HepG2 (cell line): ENCODE results near the gene TTBK1. TPM values are rescaled to one million over a fixed set of nuclear protein-coding genes. Genes with fewer than 3 reads are reported as not detected.

Experiments used
- ARNT ChIP-seq: fragments of 450-650 bp; IDR thresholded peaks from 2 replicates; pipeline ENCODE4 v1.6.1; 2017
- ATF1 ChIP-seq: IDR thresholded peaks from 2 replicates; pipeline ENCODE4 v1.6.1; 2016; ENCODE audit warnings: mild to moderate bottlenecking, control low read depth
- ATF5 ChIP-seq: sonication (generic); formaldehyde crosslinking; IDR thresholded peaks from 2 replicates; pipeline ENCODE4 v1.4.0; 2020; ENCODE audit warnings: mild to moderate bottlenecking, low read depth, missing genetic modification reagents
- CEBPG ChIP-seq: IDR thresholded peaks from 2 replicates; pipeline ENCODE4 v1.6.1; 2016
- EHMT2 ChIP-seq: fragments of 200-600 bp; sonication (generic); IDR thresholded peaks from 2 replicates; pipeline ENCODE4 v1.7.0; 2017; ENCODE audit warnings: antibody characterized with exemption, low read depth, low read length, borderline replicate concordance
- ETV6 ChIP-seq: sonication (generic); formaldehyde crosslinking; conservative IDR thresholded peaks from 2 replicates; pipeline ENCODE4 v1.4.0; 2020; ENCODE audit warnings: missing genetic modification reagents
- FOXO4 ChIP-seq: sonication (generic); formaldehyde crosslinking; conservative IDR thresholded peaks from 2 replicates; pipeline ENCODE4 v1.8.1; 2023; ENCODE audit warnings: missing genetic modification reagents
- HOMEZ ChIP-seq: IDR thresholded peaks from 2 replicates; pipeline ENCODE4 v1.6.1; 2016; ENCODE audit warnings: low read depth
- HOXA5 ChIP-seq: sonication (generic); formaldehyde crosslinking; IDR thresholded peaks from 2 replicates; pipeline ENCODE4 v1.4.0; 2020; ENCODE audit warnings: missing genetic modification reagents
- IKZF4 ChIP-seq: sonication (generic); formaldehyde crosslinking; IDR thresholded peaks from 2 replicates; pipeline ENCODE4 v1.5.1; 2020; ENCODE audit warnings: borderline replicate concordance, mild to moderate bottlenecking, low read depth, missing genetic modification reagents; ENCODE audit errors: not compliant biosample characterization
- NFE2L2 ChIP-seq: fragments of 150-350 bp; IDR thresholded peaks from 2 replicates; pipeline ENCODE4 v1.6.1; 2014; ENCODE audit warnings: low read length
- PHF20 ChIP-seq: sonication (generic); formaldehyde crosslinking; IDR thresholded peaks from 2 replicates; pipeline ENCODE4 v1.5.0; 2020; ENCODE audit warnings: mild to moderate bottlenecking, missing genetic modification reagents
- SALL1 ChIP-seq: sonication (generic); formaldehyde crosslinking; IDR thresholded peaks from 2 replicates; pipeline ENCODE4 v1.8.0; 2022; ENCODE audit warnings: mild to moderate bottlenecking, missing genetic modification reagents
- SIN3B ChIP-seq: fragments of 150-350 bp; IDR thresholded peaks from 2 replicates; pipeline ENCODE4 v1.6.1; 2014; ENCODE audit warnings: low read length
- SP5 ChIP-seq: IDR thresholded peaks from 2 replicates; pipeline ENCODE4 v1.6.1; 2016; ENCODE audit warnings: low read depth, borderline replicate concordance
- STAG1 ChIP-seq: sonication (generic); formaldehyde crosslinking; IDR thresholded peaks from 2 replicates; pipeline ENCODE4 v1.4.0; 2020; ENCODE audit warnings: missing genetic modification reagents
- ZNF235 ChIP-seq: sonication (generic); formaldehyde crosslinking; IDR thresholded peaks from 2 replicates; pipeline ENCODE4 v1.8.1; 2023; ENCODE audit warnings: mild to moderate bottlenecking, missing genetic modification reagents, borderline replicate concordance
- ZNF253 ChIP-seq: sonication (generic); formaldehyde crosslinking; IDR thresholded peaks from 2 replicates; pipeline ENCODE4 v1.8.0; 2022; ENCODE audit warnings: mild to moderate bottlenecking, missing genetic modification reagents, borderline replicate concordance
- ZNF430 ChIP-seq: sonication (generic); formaldehyde crosslinking; IDR thresholded peaks from 2 replicates; pipeline ENCODE4 v1.9.0; 2021; ENCODE audit warnings: mild to moderate bottlenecking, missing genetic modification reagents
- ZNF580 ChIP-seq: IDR thresholded peaks from 2 replicates; pipeline ENCODE4 v1.6.1; 2016; ENCODE audit warnings: low read depth, borderline replicate concordance
- ZNF777 ChIP-seq: sonication (generic); formaldehyde crosslinking; IDR thresholded peaks from 2 replicates; pipeline ENCODE4 v1.4.0; 2020; ENCODE audit warnings: missing genetic modification reagents
- ZNF780A ChIP-seq: sonication (generic); formaldehyde crosslinking; IDR thresholded peaks from 2 replicates; pipeline ENCODE4 v1.8.0; 2022; ENCODE audit warnings: mild to moderate bottlenecking, missing genetic modification reagents, moderate library complexity
- ZNF839 ChIP-seq: sonication (generic); formaldehyde crosslinking; IDR thresholded peaks from 2 replicates; pipeline ENCODE4 v1.4.0; 2020; ENCODE audit warnings: missing genetic modification reagents, mild to moderate bottlenecking, borderline replicate concordance
- polyA plus RNA-seq, 8 experiments: library from polyadenylated mRNA; depleted of rRNA in 3 of 8; stranded (reverse) in 7 of 8; unstranded in 1 of 8; fragments of >200 nt; fragmentation: Illumina TruSeq in 4 of 8; extraction: Trizol in 4 of 8; gene quantifications; 2 replicates each; pipeline versions ENCODE4 v1.2.1 to v1.2.3, GENCODE V29; 2011 to 2016; ENCODE audit warnings: low read depth in 4 of 8, missing spikeins in 1 of 8, mixed read lengths in 1 of 8; ENCODE audit not compliant: insufficient read depth in 1 of 8
- total RNA-seq, 5 experiments: library from RNA; depleted of rRNA; stranded (reverse); fragments of >200 nt; fragmentation: Illumina TruSeq; extraction: Trizol; gene quantifications; 2 replicates each; pipeline ENCODE4 v1.2.3, GENCODE V29; 2016; ENCODE audit warnings: low read depth in 1 of 5
- TF ChIP-seq, protein P1 (sequence below): sonication (generic); formaldehyde crosslinking; IDR thresholded peaks from 2 replicates; pipeline ENCODE4 v1.8.0; 2022; ENCODE audit warnings: mild to moderate bottlenecking, missing genetic modification reagents, borderline replicate concordance
- TF ChIP-seq, protein P2 (sequence below): sonication (generic); formaldehyde crosslinking; IDR thresholded peaks from 2 replicates; pipeline ENCODE4 v1.5.0; 2020; ENCODE audit warnings: mild to moderate bottlenecking, missing genetic modification reagents

Gene TTBK1
- total and polyA plus RNA-seq, 2 of the 13 experiments (the other 11 are each of a cell fraction or from before 2014, with no cell fraction given), result 0.24 to 0.33 TPM

GRCh38 chr6:43290339-43290904, 47.1 kb downstream of the TTBK1 start (continued):
- TF ChIP-seq ZNF580 (CRISPR knock-in tag) (peak; percentile 20; the same call in 1 of the 2 replicates), ZNF780A (no peak), ZNF235 (0 out of 2 replicates have a peak, but pooled peaks have one; percentile 60), STAG1 (CRISPR knock-in tag) (no peak), SALL1 (no peak), ZNF839 (CRISPR knock-in tag) (no peak), ARNT (no peak), SIN3B (no peak), HOXA5 (no peak), SP5 (CRISPR knock-in tag) (no peak), ZNF253 (CRISPR knock-in tag) (no peak), ZNF777 (no peak), NFE2L2 (no peak), CEBPG (CRISPR knock-in tag) (peak; percentile 58), FOXO4 (CRISPR knock-in tag) (no peak), ZNF430 (no peak), IKZF4 (no peak), PHF20 (CRISPR knock-in tag) (0 out of 2 replicates have a peak, but pooled peaks have one; percentile 8), ETV6 (CRISPR knock-in tag) (no peak), EHMT2 (peak; percentile 63; the same call in 1 of the 2 replicates), HOMEZ (CRISPR knock-in tag) (no peak), ATF1 (no peak), ATF5 (CRISPR knock-in tag) (no peak)
- TF ChIP-seq, protein P1, sequence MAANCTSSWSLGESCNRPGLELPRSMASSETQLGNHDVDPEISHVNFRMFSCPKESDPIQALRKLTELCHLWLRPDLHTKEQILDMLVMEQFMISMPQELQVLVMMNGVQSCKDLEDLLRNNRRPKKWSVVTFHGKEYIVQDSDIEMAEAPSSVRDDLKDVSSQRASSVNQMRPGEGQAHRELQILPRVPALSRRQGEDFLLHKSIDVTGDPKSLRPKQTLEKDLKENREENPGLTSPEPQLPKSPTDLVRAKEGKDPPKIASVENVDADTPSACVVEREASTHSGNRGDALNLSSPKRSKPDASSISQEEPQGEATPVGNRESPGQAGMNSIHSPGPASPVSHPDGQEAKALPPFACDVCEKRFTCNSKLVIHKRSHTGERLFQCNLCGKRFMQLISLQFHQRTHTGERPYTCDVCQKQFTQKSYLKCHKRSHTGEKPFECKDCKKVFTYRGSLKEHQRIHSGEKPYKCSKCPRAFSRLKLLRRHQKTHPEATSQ, result no peak
- TF ChIP-seq, protein P2, sequence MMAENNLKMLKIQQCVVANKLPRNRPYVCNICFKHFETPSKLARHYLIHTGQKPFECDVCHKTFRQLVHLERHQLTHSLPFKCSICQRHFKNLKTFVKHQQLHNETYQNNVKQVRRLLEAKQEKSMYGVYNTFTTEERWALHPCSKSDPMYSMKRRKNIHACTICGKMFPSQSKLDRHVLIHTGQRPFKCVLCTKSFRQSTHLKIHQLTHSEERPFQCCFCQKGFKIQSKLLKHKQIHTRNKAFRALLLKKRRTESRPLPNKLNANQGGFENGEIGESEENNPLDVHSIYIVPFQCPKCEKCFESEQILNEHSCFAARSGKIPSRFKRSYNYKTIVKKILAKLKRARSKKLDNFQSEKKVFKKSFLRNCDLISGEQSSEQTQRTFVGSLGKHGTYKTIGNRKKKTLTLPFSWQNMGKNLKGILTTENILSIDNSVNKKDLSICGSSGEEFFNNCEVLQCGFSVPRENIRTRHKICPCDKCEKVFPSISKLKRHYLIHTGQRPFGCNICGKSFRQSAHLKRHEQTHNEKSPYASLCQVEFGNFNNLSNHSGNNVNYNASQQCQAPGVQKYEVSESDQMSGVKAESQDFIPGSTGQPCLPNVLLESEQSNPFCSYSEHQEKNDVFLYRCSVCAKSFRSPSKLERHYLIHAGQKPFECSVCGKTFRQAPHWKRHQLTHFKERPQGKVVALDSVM (CRISPR knock-in tag), result peak; percentile 98
